ENCODE measurements around the gene ANO4. TPM values are rescaled to one million over a fixed set of nuclear protein-coding genes. Genes with fewer than 3 reads are reported as not detected.

ANO4 gene
- total and polyA plus RNA-seq, 2 of the 8 experiments (the other 6 are each of a cell fraction or from before 2014, with no cell fraction given), result 1.1 to 3.4 TPM

- H3K4ac ChIP-seq (replicated peaks; ENCODE audit: insufficient read length, low read depth, low read length), result no peak overlapping the region
- TF ChIP-seq CBX8 (IDR thresholded peaks at IDR 0.05; ENCODE audit: borderline replicate concordance, low read depth, low read length), result no peak
- no peaks in the 10 kb centered on the region for H3K79me2 ChIP-seq (ENCODE audit: control insufficient read depth in 1 of 2, insufficient read depth in 2 of 2, low read length in 2 of 2)
- no peak overlapping the region for H3K18ac ChIP-seq (ENCODE audit: extremely low read depth, low read length)
- H3K79me1 ChIP-seq (ENCODE audit: low read depth, low read length), result no peaks in the 10 kb centered on the region
- H3K36me3 ChIP-seq (ENCODE audit: control insufficient read depth in 2 of 4, insufficient read depth in 4 of 4, low read length in 3 of 4), result no peaks in the 10 kb centered on the region
- H3K4me1 ChIP-seq (replicated peaks in 1 of 4; ENCODE audit: control insufficient read depth in 3 of 4, insufficient read depth in 4 of 4, low read length in 3 of 4), result no peaks in the 10 kb centered on the region; a peak in 1 of 7 replicates
- no peaks in the 10 kb centered on the region for H3K9me3 ChIP-seq (ENCODE audit: insufficient read depth in 2 of 2, low read depth in 1 of 2, low read length in 1 of 2)
- no peak overlapping the region for H3K9ac ChIP-seq (replicated peaks in 1 of 4; ENCODE audit: extremely low read depth in 1 of 4, low read depth in 3 of 4, low read length in 3 of 4)
- H3K14ac ChIP-seq (ENCODE audit: insufficient read length), result no peak overlapping the region
- no peak overlapping the region for H2AK5ac ChIP-seq (ENCODE audit: low read depth, low read length)
- no peak overlapping the region for H3K4me3 ChIP-seq (ENCODE audit: extremely low read depth in 1 of 4, insufficient read depth in 2 of 4, low read depth in 3 of 4, low read length in 4 of 4)
- H2BK15ac ChIP-seq (ENCODE audit: low read length), result no peak overlapping the region
- no peaks in the 10 kb centered on the region for H3K27me3 ChIP-seq (replicated peaks in 1 of 4; ENCODE audit: control insufficient read depth in 3 of 4, extremely low read depth in 1 of 4, insufficient read depth in 3 of 4, low read length in 3 of 4)
- no peak overlapping the region for H2BK5ac ChIP-seq (ENCODE audit: low read depth, low read length)
- no peaks in the 10 kb centered on the region for H4K20me1 ChIP-seq (replicated peaks in 1 of 2; ENCODE audit: control insufficient read depth in 1 of 2, insufficient read depth in 2 of 2, low read length in 2 of 2)
- no peak for FAIRE-seq
- 76% methylated on average over 3 of the region's 3 CpGs; no CpG with 5 or more reads in 1 of the 2 experiments for WGBS, 2 experiments (ENCODE audit: extremely low coverage in 1 of 2, insufficient coverage in 1 of 2, insufficient read length in 1 of 2, insufficient replicate concordance in 2 of 2, low coverage in 1 of 2, low lambda C conversion rate in 2 of 2, missing lambda C conversion rate in 1 of 2)
- no peak overlapping the region for H3K56ac ChIP-seq (replicated peaks; ENCODE audit: insufficient read length, low read depth, low read length)
- H4K8ac ChIP-seq (ENCODE audit: extremely low read depth, insufficient read depth, low read length), result no peak overlapping the region
- no peak overlapping the region for H4K5ac ChIP-seq (ENCODE audit: insufficient read length, low read depth, low read length)
- no peak overlapping the region for H2AFZ ChIP-seq (ENCODE audit: low read length)
- ChIA-PET POLR2A (ENCODE audit: partially characterized antibody) (no interaction called here), CTCF (ENCODE audit: partially characterized antibody) (interaction anchor here (1.2 kb wide), 1 partner anchor 14 kb away, joined by 3 read pairs; no protein-coding TSS in a partner anchor)
- no peaks in the 10 kb centered on the region for H3K23me2 ChIP-seq (ENCODE audit: low read depth, low read length)
- H4K91ac ChIP-seq (replicated peaks; ENCODE audit: insufficient read length, low read length), result no peak overlapping the region
- no peak overlapping the region for H3K4me2 ChIP-seq (ENCODE audit: insufficient read depth in 1 of 2, low read depth in 2 of 2, low read length in 2 of 2)
- no peak overlapping the region for H2BK120ac ChIP-seq (replicated peaks; ENCODE audit: low read depth, low read length)
- no peak for DNase-seq (ENCODE audit: low read depth in 1 of 2, low spot score in 2 of 2)
- no peak overlapping the region for H3K27ac ChIP-seq (ENCODE audit: low read depth, low read length)
- no peak overlapping the region for H3K23ac ChIP-seq (ENCODE audit: insufficient read length)
- H2BK12ac ChIP-seq (ENCODE audit: low read depth, low read length), result no peak overlapping the region
- H2BK20ac ChIP-seq (ENCODE audit: low read length), result no peak overlapping the region
Measured at GRCh38 chr12:101077791-101078528, 283.4 kb downstream of the ANO4 start.
